Peyer's patch (tissue), 4 donors: ENCODE results near the gene SHISA4.

ENCODE experiments used
- CTCF ChIP-seq, 6 experiments: fragments of 450-650 bp in 4 of 6; fragments of 200-600 bp in 2 of 6; sonication (generic) in 1 of 6; IDR thresholded peaks; one replicate each; pipeline ENCODE4 v1.5.1; 2017 to 2019; ENCODE audit warnings: antibody characterized with exemption in 6 of 6, mild to moderate bottlenecking in 3 of 6, moderate library complexity in 1 of 6
- POLR2A ChIP-seq, 2 donors: fragments of 450-650 bp; IDR thresholded peaks; one replicate each; pipeline ENCODE4 v1.5.1; 2017; ENCODE audit warnings: antibody characterized with exemption in 2 of 2, mild to moderate bottlenecking in 2 of 2, moderate library complexity in 2 of 2

- TF ChIP-seq CTCF (IDR thresholded peaks at IDR 0.05): no peak
- TF ChIP-seq POLR2A (IDR thresholded peaks at IDR 0.05): no peak
These were observed 6.0 kb upstream of the SHISA4 start for GRCh38 chr1:201882665-201883132.
